Cardiac septum (tissue), 1 donor: ENCODE results near the gene RAP1GDS1. TPM values are rescaled to one million over a fixed set of nuclear protein-coding genes. Genes with fewer than 3 reads are reported as not detected.
"Not testable (repeated sequence)": the region's sequence is repeated elsewhere in the genome, so short reads cannot be mapped to it uniquely, and the experiment has no call there.

Experiments used
- DNase-seq: peaks from one replicate; pipeline ENCODE4 v3.0.0-alpha.2; 2020; ENCODE audit warnings: low spot score
- intact Hi-C: fragments of 100-400 bp; cut with DNase I; formaldehyde crosslinking; loops from one replicate; pipeline ENCODE4 v1.14.0; 2022
- total RNA-seq: library from RNA; stranded (reverse); fragmentation: NEBNext Ultra II Directional; extraction: Animal tissue kit (Norgen Biotek cat#: 25700); gene quantifications from one replicate; pipeline ENCODE4 v1.2.1, GENCODE V29; 2021
- donor health status: DM: no; HTN: no; CAD: no.

The RAP1GDS1 gene
- total RNA-seq, 1 donor from 2014 or later, result 18.9 TPM

DNA sequence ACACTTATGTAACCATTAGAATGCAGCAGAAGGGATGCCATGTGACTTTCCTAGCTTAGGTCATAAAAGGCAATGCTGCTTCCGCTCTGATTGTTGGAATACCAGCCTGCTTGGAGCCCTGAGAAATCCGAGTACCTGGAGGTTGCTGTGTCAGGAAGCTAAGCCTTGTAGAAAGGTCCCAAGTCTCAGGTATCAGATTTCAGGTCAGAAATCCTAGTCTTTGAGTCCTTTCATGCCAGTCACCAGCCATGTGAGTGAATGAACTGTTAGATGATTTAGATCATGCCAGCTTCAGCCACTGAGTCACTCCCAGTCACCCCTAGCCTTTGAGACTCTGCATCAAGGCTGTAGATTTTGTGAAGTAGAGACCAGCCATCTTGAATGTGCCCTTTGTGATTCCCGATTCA, 23.5 kb downstream of the RAP1GDS1 start:
- no peak for DNase-seq
- intact Hi-C loops, result no loop called here

DNA sequence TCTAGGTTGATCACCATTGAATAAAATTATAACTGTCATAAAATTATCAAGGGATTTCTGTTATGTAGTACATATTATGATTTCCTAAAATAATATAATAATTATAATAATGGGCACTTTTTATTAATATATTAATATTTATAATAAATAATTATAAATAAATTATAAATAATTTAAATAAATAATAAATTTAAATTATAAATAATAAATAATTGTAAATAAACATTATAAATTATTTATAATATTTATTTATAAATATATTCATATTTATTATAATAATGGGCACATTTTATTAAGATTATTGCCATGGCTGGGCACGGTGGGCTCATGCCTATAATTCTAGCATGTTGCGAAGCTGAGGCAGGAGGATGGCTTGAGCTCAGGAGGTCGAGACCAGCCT, 24.5 kb downstream of the RAP1GDS1 start:
- intact Hi-C loops, result no loop called here
- DNase-seq, result no peak

DNA sequence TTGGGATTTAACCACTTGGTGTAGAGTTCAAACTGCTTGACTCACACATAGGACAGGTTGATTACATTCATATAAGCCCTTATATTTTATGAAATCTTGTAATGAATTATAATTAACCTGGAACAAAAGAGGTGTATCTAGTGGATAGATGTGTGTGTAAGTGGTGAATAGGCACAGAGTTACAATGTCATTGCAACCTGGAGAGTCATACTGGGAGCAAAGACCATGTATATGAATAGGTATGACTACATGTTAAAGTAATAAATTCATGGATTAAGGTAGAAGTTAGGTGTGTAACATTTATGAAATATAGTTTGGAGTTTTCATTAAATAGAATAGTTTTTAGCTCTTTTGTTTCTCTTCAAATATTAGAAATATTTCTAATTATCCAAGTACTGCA, 26.1 kb downstream of the RAP1GDS1 start:
- no peak for DNase-seq
- intact Hi-C loops, result no loop called here

DNA sequence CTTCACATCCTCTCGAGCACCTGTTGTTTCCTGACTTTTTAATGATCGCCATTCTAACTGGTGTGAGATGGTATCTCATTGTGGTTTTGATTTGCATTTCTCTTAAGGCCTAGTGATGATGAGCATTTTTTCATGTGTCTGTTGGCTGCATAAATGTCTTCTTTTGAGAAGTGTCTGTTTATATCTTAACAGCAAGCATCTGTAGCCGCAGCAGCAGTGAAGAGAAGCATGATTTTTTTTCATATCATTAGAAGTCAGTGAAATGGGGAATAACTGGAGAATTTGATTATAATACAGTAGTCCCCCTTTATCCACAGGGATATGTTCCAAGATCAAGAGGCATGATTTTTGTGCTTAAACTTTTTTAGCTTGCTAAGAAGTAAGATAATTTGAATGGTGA, 27.5 kb downstream of the RAP1GDS1 start:
- intact Hi-C loops, DNase-seq: not testable (repeated sequence)

DNA sequence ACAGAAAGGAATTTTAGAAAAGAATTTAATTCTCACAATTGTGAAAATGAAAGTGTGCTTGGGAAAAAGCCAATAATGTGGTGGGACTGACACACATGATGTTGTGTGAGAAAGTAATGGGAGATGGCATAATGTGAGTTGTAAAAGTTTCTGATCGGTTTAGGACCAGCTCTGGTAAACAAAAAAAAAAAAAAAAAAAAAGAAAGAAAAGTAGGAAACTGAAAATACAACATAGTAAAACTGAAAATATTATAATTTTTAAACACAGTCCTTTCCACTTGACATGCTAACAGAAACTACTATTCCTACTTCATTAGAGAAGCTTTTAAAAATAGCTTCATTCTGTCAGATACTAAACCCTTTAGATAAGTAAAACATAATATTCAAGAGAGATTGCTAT, 28.2 kb downstream of the RAP1GDS1 start:
- intact Hi-C loops, result no loop called here
- no peak for DNase-seq

DNA sequence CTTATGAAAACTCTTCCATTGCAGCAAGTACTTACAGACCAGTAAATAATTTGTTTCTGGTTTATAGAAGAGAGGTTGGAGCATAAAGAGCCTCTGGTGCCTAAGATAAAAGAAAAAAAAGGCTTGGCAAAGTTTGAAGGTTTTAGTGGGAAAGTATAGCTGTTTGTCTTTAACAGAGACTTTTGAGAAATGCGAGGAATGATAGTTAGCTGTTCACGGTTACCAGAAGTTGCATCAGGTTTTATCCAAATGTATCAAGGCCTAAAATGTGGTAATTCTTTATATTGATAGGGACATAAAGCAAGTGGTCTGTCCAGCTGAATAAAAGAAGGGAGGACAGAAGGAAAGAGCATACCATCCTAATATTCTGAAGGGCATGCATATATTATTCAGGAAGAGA, 29.3 kb downstream of the RAP1GDS1 start:
- intact Hi-C loops, result no loop called here
- DNase-seq, result no peak

DNA sequence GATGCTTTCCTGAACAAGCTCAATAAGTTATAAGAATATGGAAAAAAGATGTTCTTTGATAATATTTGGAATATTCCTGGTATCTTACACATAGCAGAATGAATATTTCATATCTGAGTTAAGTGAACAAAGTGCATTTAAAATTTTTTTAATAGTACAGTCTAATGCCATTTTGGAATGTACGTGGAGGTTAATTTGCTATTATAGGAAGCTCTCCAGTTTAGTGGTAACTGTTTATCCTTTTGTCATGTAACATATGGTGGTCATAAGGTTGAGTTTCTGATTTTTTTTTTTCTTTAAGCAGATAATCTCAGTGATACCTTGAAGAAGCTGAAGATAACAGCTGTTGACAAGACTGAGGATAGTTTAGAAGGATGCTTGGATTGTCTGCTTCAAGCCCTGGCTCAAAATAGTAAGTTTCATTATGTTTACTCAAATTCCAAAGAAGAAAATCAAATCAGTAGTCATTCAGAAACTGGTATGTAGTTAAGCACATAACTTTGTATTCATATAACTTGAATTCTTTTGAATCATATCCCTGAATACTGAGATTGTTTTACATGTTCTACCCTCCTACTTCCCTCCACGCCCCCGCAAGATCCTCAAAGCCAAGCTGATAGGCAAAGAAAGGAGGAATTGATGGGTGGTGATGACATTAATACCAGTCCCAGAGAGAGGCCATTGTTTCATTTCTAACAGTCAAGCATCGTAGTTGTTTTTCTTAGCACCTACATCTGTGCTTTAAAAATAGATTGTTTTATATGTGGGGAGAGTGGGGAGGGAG, 32.1 kb downstream of the RAP1GDS1 start:
- intact Hi-C loops, result no loop called here

DNA sequence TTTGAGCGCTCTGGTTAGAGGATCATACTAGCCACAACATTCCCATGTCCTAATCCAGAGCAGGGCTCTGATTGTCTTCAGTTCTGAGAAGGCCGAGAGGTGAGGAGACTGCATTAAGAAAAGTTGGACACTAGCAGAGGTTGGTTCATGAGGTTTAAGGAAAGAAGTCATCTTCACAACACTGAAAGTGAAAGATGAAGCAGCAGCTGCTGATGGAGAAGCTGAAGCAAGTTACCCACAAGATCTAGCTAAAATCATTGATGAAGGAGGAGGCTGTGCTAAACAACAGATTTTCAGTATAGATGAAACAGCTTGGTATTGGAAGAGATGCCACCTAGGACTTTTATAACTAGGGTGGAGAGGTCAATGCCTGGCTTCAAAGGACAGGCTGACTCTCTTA, 36.8 kb downstream of the RAP1GDS1 start:
- intact Hi-C loops, result no loop called here
- no peak for DNase-seq

More for the DNA sequence above, 32.1 kb downstream of the RAP1GDS1 start:
- no peak for DNase-seq

DNA sequence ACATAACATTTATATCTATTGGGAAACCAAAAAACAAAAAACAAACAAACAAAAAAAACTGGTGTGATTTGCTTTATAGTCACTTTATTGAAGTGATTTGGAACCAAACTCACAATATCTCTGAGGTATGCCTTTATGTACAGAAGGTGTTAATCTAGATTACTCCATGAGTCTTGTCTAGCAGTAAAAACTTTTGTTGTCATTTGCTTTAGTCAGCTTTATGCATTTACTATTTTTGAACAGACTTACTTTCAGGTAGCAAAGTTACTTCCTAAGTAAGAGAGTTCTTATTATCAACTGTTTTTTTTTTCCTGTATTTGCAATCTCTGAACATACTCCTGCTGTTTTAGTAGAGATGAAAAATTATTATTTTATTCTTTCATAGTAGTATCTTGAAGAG, 39.5 kb downstream of the RAP1GDS1 start:
- no peak for DNase-seq
- intact Hi-C loops, result no loop called here

DNA sequence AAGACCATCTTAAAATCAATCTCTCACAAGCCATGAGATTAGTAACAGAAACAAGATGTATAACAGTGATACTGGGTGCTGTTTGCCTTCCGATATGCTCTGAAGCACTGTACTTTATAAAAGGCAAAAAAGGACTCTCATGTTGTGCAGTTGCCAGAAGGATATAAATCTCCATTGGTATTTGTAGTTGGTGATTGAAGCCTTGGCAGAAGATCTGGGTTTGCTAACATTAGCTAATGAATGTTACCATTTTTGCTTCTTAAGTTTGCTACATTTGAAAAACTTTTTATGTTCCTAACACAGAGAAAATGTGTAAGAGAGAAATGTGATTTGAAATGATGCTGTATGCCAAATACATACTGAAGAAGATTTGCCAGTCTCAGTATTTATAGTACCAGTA, 44.4 kb downstream of the RAP1GDS1 start:
- intact Hi-C loops, result no loop called here
- no peak for DNase-seq

DNA sequence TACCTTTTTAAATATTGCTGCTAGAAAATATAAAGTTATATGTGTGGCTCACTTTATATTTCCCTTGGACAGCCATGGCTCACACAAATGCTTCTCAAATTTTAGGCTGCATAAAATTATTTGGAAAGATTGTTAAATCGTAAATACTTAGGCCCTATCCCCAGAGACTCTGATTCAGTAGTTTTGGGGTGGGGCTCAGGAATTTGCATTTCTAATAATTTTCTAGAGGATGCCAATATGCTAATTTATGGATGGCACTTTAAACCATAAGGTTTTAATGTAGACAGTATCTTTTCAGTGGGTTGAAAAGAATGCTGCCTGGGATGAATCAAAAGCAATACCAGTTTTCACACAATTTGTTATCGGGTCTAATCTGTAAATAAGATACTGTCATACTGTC, 49.7 kb downstream of the RAP1GDS1 start:
- DNase-seq, result no peak

DNA sequence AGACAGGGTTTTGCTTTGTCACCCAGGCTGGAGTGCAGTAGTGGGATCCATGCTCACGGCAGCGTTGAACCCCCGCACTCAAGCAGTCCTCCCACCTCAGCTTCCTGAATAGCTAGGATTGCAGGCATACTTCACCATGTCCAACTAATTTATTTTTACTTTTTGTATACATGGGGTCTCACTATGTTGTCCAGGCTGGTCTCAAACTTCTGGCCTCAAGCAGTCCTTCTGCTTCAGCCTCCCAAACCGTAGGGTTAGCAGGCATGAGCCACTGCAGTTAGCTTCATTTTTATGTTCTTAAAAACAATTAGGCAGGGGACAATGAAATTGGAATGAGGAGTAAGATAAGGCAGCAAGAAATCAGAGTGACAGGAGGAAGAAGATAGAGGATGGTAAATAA, 50.5 kb downstream of the RAP1GDS1 start:
- intact Hi-C loops, result no loop called here
- DNase-seq, result no peak

More for the DNA sequence above, 49.7 kb downstream of the RAP1GDS1 start:
- intact Hi-C loops, result no loop called here

DNA sequence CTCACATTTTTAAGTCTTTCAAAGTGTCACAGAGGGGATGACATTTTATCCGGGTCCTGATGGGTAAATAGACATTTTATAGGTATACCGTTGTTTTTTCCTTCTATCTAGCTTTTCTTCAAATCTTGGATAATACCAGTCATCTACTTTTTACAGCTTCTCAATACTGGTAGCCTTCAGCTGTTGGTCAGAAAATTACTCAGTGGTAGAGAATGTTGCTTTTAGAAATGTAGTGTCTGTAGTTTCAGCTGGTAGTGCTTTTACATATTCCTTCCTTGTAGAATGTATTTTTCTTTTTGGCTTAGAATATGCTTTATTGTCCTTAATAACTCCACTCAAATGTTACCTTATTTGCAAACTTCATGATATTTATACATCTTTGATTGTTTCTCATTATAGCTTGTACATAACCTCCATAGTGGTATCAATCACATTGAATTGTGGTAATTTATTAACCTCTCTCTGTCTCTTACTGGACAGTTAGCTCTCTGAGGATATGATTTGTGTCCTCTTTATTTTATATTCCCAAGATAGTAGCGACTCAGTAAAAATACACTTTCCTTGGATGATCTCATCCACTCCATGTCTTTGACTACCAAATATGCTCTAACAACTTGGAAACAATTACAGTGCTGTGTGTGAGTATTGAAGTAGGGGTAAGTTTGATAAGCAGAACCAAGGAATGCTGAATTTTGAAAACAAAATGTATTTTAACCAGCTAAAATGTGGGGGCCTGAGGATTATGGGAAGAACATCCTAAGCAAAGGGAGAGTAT, 53.8 kb downstream of the RAP1GDS1 start:
- intact Hi-C loops, result no loop called here
- no peak for DNase-seq

DNA sequence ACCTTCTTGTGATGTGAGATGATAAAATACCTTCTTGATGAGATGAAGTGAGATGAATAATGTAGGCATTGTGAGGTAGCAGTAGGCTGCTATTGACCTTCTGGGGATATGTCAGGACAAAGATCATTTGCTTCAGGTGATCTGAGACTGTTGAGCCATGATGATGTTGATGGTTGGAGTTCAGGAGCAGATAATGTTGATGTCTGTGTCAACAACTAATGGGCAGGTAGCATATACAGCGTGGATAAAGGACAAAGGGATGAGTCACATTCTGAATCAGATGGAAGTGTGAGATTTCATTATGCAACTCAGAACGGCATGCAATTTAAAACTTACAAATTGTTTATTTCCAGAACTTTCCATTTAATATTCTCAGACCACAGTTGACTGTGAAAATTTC, 57.3 kb downstream of the RAP1GDS1 start:
- no peak for DNase-seq
- intact Hi-C loops, result no loop called here

DNA sequence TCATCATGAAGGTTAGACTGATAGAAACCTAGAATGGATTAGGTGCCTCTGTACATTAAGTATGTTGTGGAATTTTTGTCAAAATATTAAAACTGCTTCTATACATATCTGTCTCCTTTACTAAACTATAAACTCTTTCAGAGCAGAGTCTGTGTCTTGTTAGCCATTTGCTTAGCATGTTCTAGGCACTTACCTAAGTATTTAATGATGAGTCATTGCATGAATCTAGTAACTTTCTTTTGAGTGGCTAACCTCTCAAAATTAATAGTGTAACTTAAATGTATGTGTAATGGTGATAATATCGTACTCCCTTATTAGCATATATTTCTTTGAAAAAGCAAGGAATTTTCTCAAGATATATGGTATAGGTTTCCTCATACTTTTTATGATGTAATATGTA, 57.8 kb downstream of the RAP1GDS1 start:
- DNase-seq, result no peak
- intact Hi-C loops, result no loop called here

DNA sequence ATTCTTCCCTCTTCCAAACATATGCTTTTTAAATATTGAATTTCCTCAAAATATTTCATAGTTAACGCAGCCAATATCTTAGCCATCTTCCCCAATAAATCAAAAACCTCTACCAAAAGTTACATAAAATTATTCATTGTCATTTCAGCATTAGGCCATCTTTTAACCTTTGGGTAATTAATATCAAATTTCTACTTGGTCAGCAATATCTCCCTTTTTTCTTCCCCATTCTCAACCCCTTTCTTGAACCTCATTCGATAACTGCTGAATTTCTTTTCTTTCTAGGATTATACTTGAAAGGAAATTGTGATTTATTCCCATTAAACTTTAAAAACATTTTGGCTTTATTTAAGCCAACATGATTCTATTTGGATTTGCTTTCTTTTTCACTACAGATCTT, 65.0 kb downstream of the RAP1GDS1 start:
- intact Hi-C loops, result no loop called here
- no peak for DNase-seq

DNA sequence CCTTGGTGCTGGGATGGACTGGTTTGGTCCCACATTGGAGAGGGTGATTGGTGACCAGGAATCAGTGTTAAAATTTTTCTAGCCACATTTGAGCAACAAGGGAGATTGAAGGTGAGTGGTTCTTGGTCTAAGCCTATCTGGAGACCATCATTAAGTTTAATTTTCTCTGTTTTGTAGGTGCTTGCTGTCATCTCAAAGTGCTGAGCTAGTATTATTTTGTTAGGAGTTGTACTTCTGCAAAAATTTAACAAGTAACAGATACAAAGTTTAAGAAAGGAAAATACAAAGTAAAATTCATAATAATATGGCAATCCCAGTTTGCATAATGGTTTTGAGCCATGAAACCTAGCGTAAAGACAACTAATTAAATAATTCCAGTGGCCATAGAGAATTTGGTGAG, 66.5 kb downstream of the RAP1GDS1 start:
- intact Hi-C loops, result no loop called here
- DNase-seq, result no peak

DNA sequence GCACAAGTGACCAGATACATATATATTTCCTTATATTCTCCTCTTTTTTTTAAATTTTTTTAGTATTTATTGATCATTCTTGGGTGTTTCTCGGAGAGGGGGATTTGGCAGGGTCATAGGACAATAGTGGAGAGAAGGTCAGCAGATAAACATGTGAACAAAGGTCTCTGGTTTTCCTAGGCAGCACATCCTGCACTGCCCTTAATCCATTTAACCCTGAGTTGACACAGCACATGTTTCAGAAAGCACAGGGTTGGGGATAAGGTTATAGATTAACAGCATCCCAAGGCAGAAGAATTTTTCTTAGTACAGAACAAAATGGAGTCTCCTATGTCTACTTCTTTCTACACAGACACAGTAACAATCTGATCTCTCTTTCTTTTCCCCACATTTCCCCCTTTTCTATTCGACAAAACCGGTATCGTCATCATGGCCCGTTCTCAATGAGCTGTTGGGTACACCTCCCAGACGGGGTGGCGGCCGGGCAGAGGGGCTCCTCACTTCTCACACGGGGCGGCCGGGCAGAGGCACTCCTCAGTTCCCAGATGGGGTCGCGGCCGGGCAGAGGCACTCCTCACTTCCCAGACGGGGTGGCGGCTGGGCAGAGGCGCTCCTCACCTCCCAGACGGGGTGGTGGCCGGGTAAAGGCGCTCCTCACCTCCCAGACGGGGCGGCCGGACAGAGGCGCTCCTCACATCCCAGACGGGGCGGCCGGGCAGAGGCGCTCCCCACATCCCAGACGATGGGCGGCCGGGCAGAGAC, 68.9 kb downstream of the RAP1GDS1 start:
- DNase-seq, intact Hi-C loops: not testable (repeated sequence)

DNA sequence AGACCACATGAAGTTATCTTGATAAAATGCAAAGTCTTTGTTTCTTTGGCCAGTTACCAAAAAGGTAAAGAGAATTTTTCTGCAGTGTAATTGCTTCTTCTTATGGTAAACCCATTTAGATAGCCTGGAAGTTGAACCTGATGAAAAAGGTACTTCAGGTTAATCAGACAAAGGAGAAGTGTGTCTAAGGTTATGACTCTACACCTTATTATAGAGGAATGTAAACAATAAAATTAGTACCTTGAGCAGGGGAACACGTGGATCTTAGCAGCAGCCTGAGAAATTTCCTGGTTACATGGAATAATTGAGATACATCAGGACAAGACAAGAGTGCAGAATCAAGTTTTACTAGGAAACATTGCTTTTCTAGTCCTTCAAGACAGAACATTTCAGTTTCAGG, 70.8 kb downstream of the RAP1GDS1 start:
- DNase-seq, result no peak
- intact Hi-C loops, result no loop called here

DNA sequence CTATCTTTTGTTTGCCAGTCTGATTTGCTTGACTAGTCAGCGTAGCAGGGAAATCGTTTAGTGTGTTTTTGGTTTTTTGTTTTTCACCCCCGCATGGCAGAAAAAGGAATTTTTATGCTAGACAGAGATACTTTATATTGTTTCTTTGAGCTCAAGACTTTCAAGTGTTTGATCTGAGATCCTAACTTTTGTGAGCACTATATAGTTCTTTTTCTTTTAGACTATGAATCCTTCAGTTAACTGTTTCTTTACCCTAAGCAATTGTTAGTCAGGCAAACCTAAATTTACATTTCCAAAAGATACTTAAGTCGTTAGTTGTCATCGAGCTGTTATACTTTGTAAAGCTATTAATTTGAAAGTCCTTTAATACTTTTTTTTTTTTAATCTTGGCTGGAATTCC, 73.3 kb downstream of the RAP1GDS1 start:
- intact Hi-C loops, result no loop called here
- DNase-seq, result no peak
